ENCODE measurements around the gene TRPM1. TPM values are rescaled to one million over a fixed set of nuclear protein-coding genes. Genes with fewer than 3 reads are reported as not detected.

TRPM1 gene
- total RNA-seq, 1 donor, result under 0.01 TPM

DNA sequence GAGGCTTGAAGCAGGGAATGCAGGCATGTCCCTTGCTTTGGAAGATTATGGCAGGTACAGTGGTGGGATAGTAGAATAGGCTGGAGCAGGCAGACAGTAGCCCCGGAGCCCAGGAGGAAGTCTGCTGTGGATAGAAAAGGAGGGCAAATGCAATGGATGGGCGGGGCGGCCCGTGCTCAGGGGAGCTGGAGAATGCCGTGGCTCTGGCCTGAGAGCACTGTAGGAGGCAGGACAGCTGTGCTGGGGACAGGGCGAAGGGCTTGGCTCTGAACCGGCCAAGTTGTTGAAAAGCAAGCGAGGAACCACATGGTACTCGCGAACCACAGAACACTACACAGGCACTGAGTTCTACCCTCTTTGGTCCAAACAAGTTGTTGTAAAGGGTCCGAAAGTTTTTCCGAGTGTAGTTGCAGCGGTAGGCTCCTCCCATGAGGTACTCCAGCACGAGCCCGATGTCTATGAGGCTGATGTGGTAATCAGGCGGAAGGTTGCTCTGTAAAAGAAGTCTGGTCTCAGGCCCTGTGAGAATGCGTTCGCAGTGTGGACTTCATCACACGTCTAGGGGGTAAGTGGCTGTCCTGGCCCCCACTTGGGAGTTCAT, 54.7 kb downstream of the TRPM1 start:
- H3K4me3 ChIP-seq (ENCODE audit: low read depth, low read length), result no peak overlapping the region
- no peak for DNase-seq (ENCODE audit: low read depth)
- TF ChIP-seq, protein P1, sequence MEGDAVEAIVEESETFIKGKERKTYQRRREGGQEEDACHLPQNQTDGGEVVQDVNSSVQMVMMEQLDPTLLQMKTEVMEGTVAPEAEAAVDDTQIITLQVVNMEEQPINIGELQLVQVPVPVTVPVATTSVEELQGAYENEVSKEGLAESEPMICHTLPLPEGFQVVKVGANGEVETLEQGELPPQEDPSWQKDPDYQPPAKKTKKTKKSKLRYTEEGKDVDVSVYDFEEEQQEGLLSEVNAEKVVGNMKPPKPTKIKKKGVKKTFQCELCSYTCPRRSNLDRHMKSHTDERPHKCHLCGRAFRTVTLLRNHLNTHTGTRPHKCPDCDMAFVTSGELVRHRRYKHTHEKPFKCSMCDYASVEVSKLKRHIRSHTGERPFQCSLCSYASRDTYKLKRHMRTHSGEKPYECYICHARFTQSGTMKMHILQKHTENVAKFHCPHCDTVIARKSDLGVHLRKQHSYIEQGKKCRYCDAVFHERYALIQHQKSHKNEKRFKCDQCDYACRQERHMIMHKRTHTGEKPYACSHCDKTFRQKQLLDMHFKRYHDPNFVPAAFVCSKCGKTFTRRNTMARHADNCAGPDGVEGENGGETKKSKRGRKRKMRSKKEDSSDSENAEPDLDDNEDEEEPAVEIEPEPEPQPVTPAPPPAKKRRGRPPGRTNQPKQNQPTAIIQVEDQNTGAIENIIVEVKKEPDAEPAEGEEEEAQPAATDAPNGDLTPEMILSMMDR (IDR thresholded peaks at IDR 0.05; ENCODE audit: insufficient read depth, low read depth, low read length), result no peak

DNA sequence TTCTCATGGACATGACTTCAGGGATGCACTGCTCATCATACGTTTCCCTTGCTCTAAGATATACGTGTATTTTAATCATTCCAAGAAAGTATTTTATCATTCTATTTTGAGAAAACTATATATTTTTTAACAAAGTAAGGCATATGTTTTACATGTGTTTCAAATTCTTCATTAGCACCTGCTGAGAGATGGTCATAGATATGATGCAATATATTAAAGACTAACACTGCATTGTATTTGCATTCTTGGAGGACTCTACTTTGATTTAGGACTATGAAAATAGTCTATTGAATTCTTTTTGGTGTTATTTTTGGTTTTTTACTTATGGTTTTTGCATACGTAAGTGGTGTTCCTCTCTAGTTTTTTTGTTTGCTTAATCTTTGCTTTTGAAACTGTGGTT, 55.9 kb downstream of the TRPM1 start:
- no peak overlapping the region for H3K4me3 ChIP-seq (ENCODE audit: low read depth, low read length)
- TF ChIP-seq, protein P1 (IDR thresholded peaks at IDR 0.05; ENCODE audit: insufficient read depth, low read depth, low read length), result no peak
- no peak for DNase-seq (ENCODE audit: low read depth)

DNA sequence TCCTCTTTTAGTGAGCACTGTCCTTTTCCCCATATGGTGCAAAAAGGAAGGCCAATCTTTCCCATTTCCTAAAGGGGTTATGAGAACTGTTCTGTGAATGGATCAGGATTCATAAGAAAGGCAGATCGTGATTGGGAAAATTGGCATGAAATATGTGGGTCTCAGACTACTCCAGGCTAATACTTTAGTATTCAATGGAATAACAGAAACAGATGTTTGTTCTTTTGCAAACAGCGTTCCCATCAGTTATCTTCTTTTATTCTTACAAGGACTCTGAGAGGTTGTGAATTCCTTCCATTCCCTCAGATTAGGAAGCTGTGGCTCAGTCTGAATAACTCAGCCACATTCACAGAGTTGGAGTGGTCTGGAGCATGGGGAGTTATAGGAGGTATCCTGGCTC, 58.8 kb downstream of the TRPM1 start:
- no peak overlapping the region for H3K4me3 ChIP-seq (ENCODE audit: low read depth, low read length)
- peak; percentile 9 for DNase-seq (ENCODE audit: low read depth)
- TF ChIP-seq, protein P1 (IDR thresholded peaks at IDR 0.05; ENCODE audit: insufficient read depth, low read depth, low read length), result no peak

DNA sequence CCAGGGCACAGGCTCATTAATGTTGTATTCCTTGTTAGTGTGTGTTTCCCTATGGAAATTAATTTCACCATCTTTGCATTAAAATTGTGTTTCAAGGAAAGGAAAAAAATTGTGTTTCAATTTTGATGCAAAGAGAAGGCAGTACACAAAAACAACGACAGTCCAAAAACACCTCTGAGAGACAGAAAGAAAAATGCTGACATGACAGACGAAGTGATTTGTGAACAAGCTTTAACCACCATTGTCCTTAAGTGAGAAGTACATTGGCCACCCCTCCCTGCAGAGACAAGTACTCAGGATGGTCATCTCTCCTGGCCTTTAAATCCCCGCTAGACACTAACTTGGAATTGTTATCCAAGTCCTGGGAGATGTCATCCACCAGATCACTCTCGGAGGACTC, 59.9 kb downstream of the TRPM1 start:
- TF ChIP-seq, protein P1 (IDR thresholded peaks at IDR 0.05; ENCODE audit: insufficient read depth, low read depth, low read length), result no peak
- no peak overlapping the region for H3K4me3 ChIP-seq (ENCODE audit: low read depth, low read length)
- no peak for DNase-seq (ENCODE audit: low read depth)

DNA sequence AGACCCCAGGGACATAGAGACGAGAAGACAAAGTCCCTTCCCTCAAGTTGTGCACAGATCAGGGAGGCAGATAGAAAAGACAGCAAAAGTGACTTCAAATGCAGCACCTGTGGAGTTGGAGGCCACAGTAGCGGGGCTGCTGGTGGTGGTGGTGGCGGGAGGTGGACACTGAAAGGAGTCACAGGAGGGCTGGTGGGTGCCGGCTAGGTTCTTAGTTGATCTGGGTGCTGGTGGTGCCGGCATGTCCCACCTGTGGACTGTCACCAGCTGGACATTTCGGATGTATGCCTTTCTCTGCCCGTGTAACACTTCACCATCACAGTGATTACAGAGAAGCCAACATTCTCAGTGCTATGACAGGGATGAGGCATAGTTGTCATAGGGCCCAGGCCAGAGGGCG, 60.9 kb downstream of the TRPM1 start:
- DNase-seq (ENCODE audit: low read depth), result no peak
- TF ChIP-seq, protein P1 (IDR thresholded peaks at IDR 0.05; ENCODE audit: insufficient read depth, low read depth, low read length), result no peak
- H3K4me3 ChIP-seq (ENCODE audit: low read depth, low read length), result no peak overlapping the region

DNA sequence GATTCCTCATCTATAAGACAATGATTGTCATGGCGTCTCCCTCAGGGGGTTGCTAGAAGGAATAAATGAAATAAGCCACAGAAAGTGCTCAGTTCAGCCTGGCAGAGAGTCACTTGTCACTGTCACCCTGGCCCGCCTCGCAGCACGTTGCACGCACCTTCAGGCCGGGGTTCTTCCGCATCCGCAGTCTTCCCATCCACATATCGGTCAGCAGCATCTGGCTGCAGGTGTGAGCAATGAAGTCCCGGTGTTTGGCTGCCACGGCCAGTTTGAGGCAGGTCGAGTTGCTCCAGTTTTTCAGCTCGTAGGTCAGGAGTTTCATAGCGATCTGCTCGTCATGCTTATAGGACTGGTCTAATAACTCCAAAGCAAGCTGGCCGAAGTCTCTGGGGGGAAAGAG, 61.6 kb downstream of the TRPM1 start:
- H3K4me3 ChIP-seq (ENCODE audit: low read depth, low read length), result no peak overlapping the region
- TF ChIP-seq, protein P1 (IDR thresholded peaks at IDR 0.05; ENCODE audit: insufficient read depth, low read depth, low read length), result no peak
- DNase-seq (ENCODE audit: low read depth), result no peak

Measured in fibroblast of villous mesenchyme (primary cell).